ENCODE measurements around the gene SCP2.

SCP2 gene

GRCh38 chr1:52915855-52916220, 11.2 kb upstream of the SCP2 start:
- TF ChIP-seq YY1 (IDR thresholded peaks at IDR 0.05; ENCODE audit: low read depth) = no peak

GRCh38 chr1:52916241-52916975, 10.7 kb upstream of the SCP2 start:
- TF ChIP-seq TCF12 (IDR thresholded peaks at IDR 0.05; ENCODE audit: low read depth) (no peak), FOXM1 (IDR thresholded peaks at IDR 0.05; ENCODE audit: borderline replicate concordance, low read depth) (no peak), TEAD4 (IDR thresholded peaks at IDR 0.05) (no peak), MAX (IDR thresholded peaks at IDR 0.05) (no peak), ZBTB7A (IDR thresholded peaks at IDR 0.05; ENCODE audit: low read depth) (no peak), REST (IDR thresholded peaks at IDR 0.05; ENCODE audit: low read depth) (no peak), EGR1 (IDR thresholded peaks at IDR 0.05) (no peak), CEBPB (IDR thresholded peaks at IDR 0.05) (no peak), YY1 (IDR thresholded peaks at IDR 0.05; ENCODE audit: low read depth) (no peak), TAF1 (IDR thresholded peaks at IDR 0.05; ENCODE audit: low read depth) (no peak)

- no peak for TF ChIP-seq EP300 (IDR thresholded peaks at IDR 0.05; ENCODE audit: borderline replicate concordance)
- TF ChIP-seq FOXM1 (IDR thresholded peaks at IDR 0.05; ENCODE audit: borderline replicate concordance, low read depth) = no peak
- TF ChIP-seq YY1 (IDR thresholded peaks at IDR 0.05; ENCODE audit: low read depth) = no peak
- no peak for TF ChIP-seq CEBPB (IDR thresholded peaks at IDR 0.05)
- no peak for TF ChIP-seq ZBTB7A (IDR thresholded peaks at IDR 0.05; ENCODE audit: low read depth)
- TF ChIP-seq TEAD4 (IDR thresholded peaks at IDR 0.05) = no peak
- TF ChIP-seq REST (IDR thresholded peaks at IDR 0.05; ENCODE audit: low read depth) = no peak
- no peak for TF ChIP-seq TCF12 (IDR thresholded peaks at IDR 0.05; ENCODE audit: low read depth)
- no peak for TF ChIP-seq EGR1 (IDR thresholded peaks at IDR 0.05)
- no peak for TF ChIP-seq USF1 (IDR thresholded peaks at IDR 0.05)
- TF ChIP-seq CREB1 (IDR thresholded peaks at IDR 0.05; ENCODE audit: low read depth) = no peak
- no peak for TF ChIP-seq TAF1 (IDR thresholded peaks at IDR 0.05; ENCODE audit: low read depth)
- no peak for TF ChIP-seq RAD21 (IDR thresholded peaks at IDR 0.05; ENCODE audit: low read depth)
- no peak for TF ChIP-seq NFIC (IDR thresholded peaks at IDR 0.05)
These were observed 9.9 kb upstream of the SCP2 start for GRCh38 chr1:52917156-52917555.

- no peak for TF ChIP-seq REST (IDR thresholded peaks at IDR 0.05; ENCODE audit: low read depth)
- no peak for TF ChIP-seq RAD21 (IDR thresholded peaks at IDR 0.05; ENCODE audit: low read depth)
- TF ChIP-seq ZBTB7A (IDR thresholded peaks at IDR 0.05; ENCODE audit: low read depth) = no peak
- no peak for TF ChIP-seq USF1 (IDR thresholded peaks at IDR 0.05)
- TF ChIP-seq TCF12 (IDR thresholded peaks at IDR 0.05; ENCODE audit: low read depth) = no peak
- no peak for TF ChIP-seq EGR1 (IDR thresholded peaks at IDR 0.05)
- TF ChIP-seq MAX (IDR thresholded peaks at IDR 0.05) = no peak
These were observed 9.5 kb upstream of the SCP2 start for GRCh38 chr1:52917581-52917980.

- TF ChIP-seq ZBTB7A (IDR thresholded peaks at IDR 0.05; ENCODE audit: low read depth) (no peak), NFIC (IDR thresholded peaks at IDR 0.05) (no peak), MAX (IDR thresholded peaks at IDR 0.05) (no peak), YY1 (IDR thresholded peaks at IDR 0.05; ENCODE audit: low read depth) (no peak), TEAD4 (IDR thresholded peaks at IDR 0.05) (no peak), FOXM1 (IDR thresholded peaks at IDR 0.05; ENCODE audit: borderline replicate concordance, low read depth) (no peak), TAF1 (IDR thresholded peaks at IDR 0.05; ENCODE audit: low read depth) (no peak), EGR1 (IDR thresholded peaks at IDR 0.05) (no peak), CREB1 (IDR thresholded peaks at IDR 0.05; ENCODE audit: low read depth) (no peak), RAD21 (IDR thresholded peaks at IDR 0.05; ENCODE audit: low read depth) (no peak), USF1 (IDR thresholded peaks at IDR 0.05) (no peak), TCF12 (IDR thresholded peaks at IDR 0.05; ENCODE audit: low read depth) (no peak), CEBPB (IDR thresholded peaks at IDR 0.05) (no peak), REST (IDR thresholded peaks at IDR 0.05; ENCODE audit: low read depth) (no peak), EP300 (IDR thresholded peaks at IDR 0.05; ENCODE audit: borderline replicate concordance) (no peak)
These were observed 8.9 kb upstream of the SCP2 start for GRCh38 chr1:52918201-52918600.

Data from Ishikawa (cell line).